ENCODE data around the gene KLK4.

- no peak for TF ChIP-seq TBL1XR1 (IDR thresholded peaks at IDR 0.05; ENCODE audit: low read length in 2 of 2)
- no peak for TF ChIP-seq KAT2B (IDR thresholded peaks at IDR 0.05; ENCODE audit: low read depth, low read length)
- TF ChIP-seq ZNF436 (CRISPR knock-in tag; IDR thresholded peaks at IDR 0.05), result no peak
These were observed 18.0 kb downstream of the KLK4 start for GRCh38 chr19:50893047-50893736.

Data from K562 (cell line).